Renal cortex interstitium (tissue), 3 donors: Measurements from ENCODE around the gene SH3GLB2. TPM values are rescaled to one million over a fixed set of nuclear protein-coding genes. Genes with fewer than 3 reads are reported as not detected.

Experiments
- polyA plus RNA-seq, 3 donors: library from polyadenylated mRNA; unstranded; fragments of 120-200 nt; gene quantifications; one replicate each; pipeline ENCODE4 v1.2.1, GENCODE V29; 2013; ENCODE audit not compliant: insufficient read length in 3 of 3

Gene SH3GLB2
- polyA plus RNA-seq, 3 donors, result 88.6 to 172 (median 117) TPM

Other genes starting within 250 kb of the SH3GLB2 start
- gene TBC1D13, start 241.1 kb downstream of the SH3GLB2 start, polyA plus RNA-seq, result 10 to 100 TPM; 37.2 to 41.6 (median 38.7) TPM
- gene ENDOG, start 209.8 kb downstream of the SH3GLB2 start, polyA plus RNA-seq, result 10 to 100 TPM in 1 of 3 donors, 1 to 10 TPM in 2; 7.5 to 13.2 (median 8.5) TPM
- gene SPOUT1, start 198.5 kb downstream of the SH3GLB2 start, polyA plus RNA-seq, result 10 to 100 TPM; 31.7 to 39.8 (median 34.2) TPM
- gene KYAT1, start 146.4 kb downstream of the SH3GLB2 start, polyA plus RNA-seq, result 10 to 100 TPM; 14.5 to 27.9 (median 22.0) TPM
- 10 to 100 TPM; 26.9 to 34.5 (median 28.0) TPM for gene LRRC8A, start 146.2 kb downstream of the SH3GLB2 start, polyA plus RNA-seq
- 10 to 100 TPM; 51.6 to 62.8 (median 56.2) TPM for gene PHYHD1, start 107.3 kb downstream of the SH3GLB2 start, polyA plus RNA-seq
- gene DOLK, start 80.7 kb downstream of the SH3GLB2 start, polyA plus RNA-seq, result 10 to 100 TPM; 13.0 to 17.6 (median 14.2) TPM
- gene NUP188, start 80.6 kb downstream of the SH3GLB2 start, polyA plus RNA-seq, result 10 to 100 TPM; 45.1 to 51.0 (median 46.6) TPM
- gene MIGA2, start 8.3 kb upstream of the SH3GLB2 start, polyA plus RNA-seq, result 10 to 100 TPM; 16.8 to 28.5 (median 21.2) TPM
- 10 to 100 TPM; 16.0 to 23.9 (median 19.3) TPM for gene DOLPP1, start 52.8 kb upstream of the SH3GLB2 start, polyA plus RNA-seq
- gene CRAT, start 82.5 kb upstream of the SH3GLB2 start, polyA plus RNA-seq, result 10 to 100 TPM; 38.0 to 48.9 (median 45.9) TPM
- 100 to 1,000 TPM in 2 of 3 donors, 10 to 100 TPM in 1; 99.1 to 135 (median 119) TPM for gene PTPA, start 83.1 kb upstream of the SH3GLB2 start, polyA plus RNA-seq
- 10 to 100 TPM in 2 of 3 donors, 1 to 10 TPM in 1; 7.8 to 15.5 (median 14.6) TPM for gene IER5L, start 149.9 kb upstream of the SH3GLB2 start, polyA plus RNA-seq